GM18951 (cell line): ENCODE data around the gene MBP.

Experiments used
- POLR2A ChIP-seq: IDR thresholded peaks from 4 replicates; pipeline ENCODE4 v1.6.1; 2011; ENCODE audit warnings: mild to moderate bottlenecking; ENCODE audit not compliant: insufficient read length, insufficient read depth; ENCODE audit errors: extremely low read depth
- in situ Hi-C: fragments of 300-500 bp; cut with MboI; formaldehyde crosslinking; loops from one replicate; pipeline ENCODE4 v1.12.0; 2022; ENCODE audit warnings: low sequenced_read_pairs, mixed read lengths, inconsistent platforms; ENCODE audit not compliant: unreplicated experiment

Gene MBP

GRCh38 chr18:77012806-77013541 lies 119.6 kb downstream of the MBP start:
- no peak for TF ChIP-seq POLR2A
- in situ Hi-C loops: no loop called here

GRCh38 chr18:77012120-77012519 lies 120.5 kb downstream of the MBP start:
- in situ Hi-C loops: no loop called here
- no peak for TF ChIP-seq POLR2A

- TF ChIP-seq POLR2A: no peak
- in situ Hi-C loops: no loop called here
Measured at GRCh38 chr18:77009675-77010074, 122.9 kb downstream of the MBP start.

- TF ChIP-seq POLR2A: no peak
- in situ Hi-C loops: no loop called here
Measured at GRCh38 chr18:77008576-77009315, 123.8 kb downstream of the MBP start.

GRCh38 chr18:77008006-77008405 lies 124.6 kb downstream of the MBP start:
- in situ Hi-C loops: no loop called here
- no peak for TF ChIP-seq POLR2A

GRCh38 chr18:77007251-77007650 lies 125.3 kb downstream of the MBP start:
- TF ChIP-seq POLR2A: no peak
- in situ Hi-C loops: no loop called here

GRCh38 chr18:77006305-77007175 lies 126.0 kb downstream of the MBP start:
- in situ Hi-C loops: no loop called here

GRCh38 chr18:77005651-77006195 lies 126.9 kb downstream of the MBP start:
- in situ Hi-C loops: no loop called here
- no peak for TF ChIP-seq POLR2A

More at GRCh38 chr18:77006305-77007175, 126.0 kb downstream of the MBP start:
- no peak for TF ChIP-seq POLR2A

GRCh38 chr18:77004555-77005380 lies 127.8 kb downstream of the MBP start:
- in situ Hi-C loops: no loop called here
- no peak for TF ChIP-seq POLR2A

GRCh38 chr18:77003316-77003715 lies 129.3 kb downstream of the MBP start:
- in situ Hi-C loops: no loop called here
- TF ChIP-seq POLR2A: no peak

- in situ Hi-C loops: no loop called here
- no peak for TF ChIP-seq POLR2A
Measured at GRCh38 chr18:77002496-77002895, 130.1 kb downstream of the MBP start.

- in situ Hi-C loops: no loop called here
- TF ChIP-seq POLR2A: no peak
Measured at GRCh38 chr18:77001979-77002378, 130.6 kb downstream of the MBP start.

- no peak for TF ChIP-seq POLR2A
- in situ Hi-C loops: no loop called here
Measured at GRCh38 chr18:77001041-77001440, 131.5 kb downstream of the MBP start.

GRCh38 chr18:77000527-77000926 lies 132.1 kb downstream of the MBP start:
- no peak for TF ChIP-seq POLR2A
- in situ Hi-C loops: no loop called here
